GM12878 (cell line): ENCODE measurements around the gene ANXA9. TPM values are rescaled to one million over a fixed set of nuclear protein-coding genes. Genes with fewer than 3 reads are reported as not detected.

Experiments used
- ATAC-seq: fragments of 200-7000 bp; cut with Tn5 transposase; 3 replicates; pipeline ENCODE4 v1.9.1; 2020; ENCODE audit warnings: mild to moderate bottlenecking, moderate library complexity
- BruUV-seq: library from RNA; stranded (reverse); fragments of 400-500 nt; replicated peaks from 2 replicates; lab custom pipeline; 2021; lab: Mats Ljungman, UMichigan
- CTCF ChIA-PET: fragments of 300-600 bp; sonication (Branson Sonifier 250); formaldehyde crosslinking; extraction: SDS; loops from one replicate; lab custom pipeline; 2021; ENCODE audit warnings: inconsistent platforms; lab: Yijun Ruan, JAX
- POLR2A ChIA-PET: fragments of 350-600 bp; formaldehyde crosslinking; extraction: SDS; loops from one replicate; lab custom pipeline; 2021; ENCODE audit warnings: inconsistent platforms; lab: Charles Lee
- RAD21 ChIA-PET: fragments of 300-600 bp; sonication (Branson Sonifier 250); formaldehyde crosslinking; loops from one replicate; lab custom pipeline; 2023; ENCODE audit warnings: antibody characterized with exemption; ENCODE audit not compliant: unreplicated experiment; lab: Charles Lee
- SMC1A ChIA-PET: fragments of 300-600 bp; sonication (Branson Sonifier 250); formaldehyde crosslinking; loops from one replicate; lab custom pipeline; 2023; ENCODE audit not compliant: unreplicated experiment, uncharacterized antibody; lab: Charles Lee
- DNase-seq: peaks from one replicate; pipeline ENCODE4 v3.0.0-alpha.2; 2011; ENCODE audit warnings: low read depth, low spot score
- FAIRE-seq: peaks from 3 replicates; lab custom pipeline; 2011; peaks lifted over from hg19 to GRCh38; lab: Jason Lieb, UNC
- H2AFZ ChIP-seq: 2 replicates; pipeline ENCODE4 v1.6.0; 2011; ENCODE audit warnings: low read depth, low read length, control low read depth; ENCODE audit not compliant: control insufficient read depth
- H3K27ac ChIP-seq: 2 replicates; pipeline ENCODE4 v1.5.1; 2011; ENCODE audit warnings: control low read depth; ENCODE audit not compliant: control insufficient read depth, insufficient read depth
- H3K27me3 ChIP-seq, 2 experiments: replicated peaks in 1 of 2; 2 replicates each; pipeline versions ENCODE4 v1.6.0 to v1.6.1; 2011; ENCODE audit warnings: low read length in 1 of 2; ENCODE audit not compliant: control insufficient read depth in 2 of 2, insufficient read depth in 2 of 2
- H3K36me3 ChIP-seq, 2 experiments: 2 replicates each; pipeline ENCODE4 v1.5.1; 2011; ENCODE audit warnings: low read length in 1 of 2; ENCODE audit not compliant: control insufficient read depth in 2 of 2, insufficient read depth in 2 of 2
- H3K4me1 ChIP-seq: 2 replicates; pipeline ENCODE4 v1.6.1; 2011; ENCODE audit warnings: mild to moderate bottlenecking, low read length, moderate library complexity, mixed read lengths; ENCODE audit not compliant: control insufficient read depth, insufficient read depth
- H3K4me2 ChIP-seq: 2 replicates; pipeline ENCODE4 v1.6.0; 2011; ENCODE audit warnings: control low read depth; ENCODE audit not compliant: control insufficient read depth, insufficient read depth
- H3K4me3 ChIP-seq: fragments of 200-600 bp; sonication (generic); 2 replicates; pipeline ENCODE4 v1.5.1; 2016
- H3K79me2 ChIP-seq: 2 replicates; pipeline ENCODE4 v1.6.0; 2011; ENCODE audit warnings: low read length; ENCODE audit not compliant: control insufficient read depth, insufficient read depth
- H3K9ac ChIP-seq: 2 replicates; pipeline ENCODE4 v1.8.0; 2011; ENCODE audit warnings: low read length, control low read depth, mixed read lengths; ENCODE audit not compliant: control insufficient read depth, insufficient read depth
- H3K9me3 ChIP-seq: replicated peaks from 3 replicates; pipeline ENCODE4 v1.5.1; 2011; ENCODE audit warnings: mild to moderate bottlenecking, low read length; ENCODE audit not compliant: control insufficient read depth, insufficient read depth
- H4K20me1 ChIP-seq: 2 replicates; pipeline ENCODE4 v1.6.0; 2011; ENCODE audit not compliant: control insufficient read depth, insufficient read depth
- ATF3 ChIP-seq: IDR thresholded peaks from 2 replicates; pipeline ENCODE4 v1.6.1; 2011; ENCODE audit warnings: low read depth, mild to moderate bottlenecking, low read length, moderate library complexity, borderline replicate concordance; ENCODE audit errors: extremely low read depth
- BACH1 ChIP-seq: fragments of 450-650 bp; IDR thresholded peaks from 2 replicates; pipeline ENCODE4 v1.6.1; 2017; ENCODE audit warnings: mild to moderate bottlenecking, borderline replicate concordance
- BCL3 ChIP-seq: IDR thresholded peaks from 2 replicates; pipeline ENCODE4 v1.6.1; 2011; ENCODE audit warnings: borderline replicate concordance, low read depth, mild to moderate bottlenecking, moderate library complexity, low read length; ENCODE audit not compliant: insufficient read depth, poor library complexity, severe bottlenecking
- CBX3 ChIP-seq: fragments of 200-600 bp; sonication (generic); IDR thresholded peaks from 2 replicates; pipeline ENCODE4 v1.6.1; 2016; ENCODE audit warnings: low read depth, borderline replicate concordance
- CHD1 ChIP-seq: IDR thresholded peaks from 2 replicates; pipeline ENCODE4 v1.6.1; 2012; ENCODE audit warnings: low read depth, low read length, improper control_type of control experiment
- CTCF ChIP-seq, 3 experiments: IDR thresholded peaks in 2 of 3; conservative IDR thresholded peaks in 1 of 3; 2 replicates each; pipeline ENCODE4 v1.5.1; 2011; ENCODE audit warnings: low read depth in 3 of 3, low read length in 3 of 3, mild to moderate bottlenecking in 3 of 3, control low read depth in 2 of 3, moderate library complexity in 2 of 3, inconsistent platforms in 1 of 3, mixed read lengths in 1 of 3; ENCODE audit not compliant: control insufficient read depth in 2 of 3, insufficient read depth in 1 of 3; ENCODE audit errors: extremely low read depth in 1 of 3
- EED ChIP-seq: sonication (generic); IDR thresholded peaks from 2 replicates; pipeline ENCODE4 v1.6.1; 2016; ENCODE audit warnings: antibody characterized with exemption, low read depth
- IKZF2 ChIP-seq, 2 experiments: fragments of 450-650 bp; IDR thresholded peaks; 2 replicates each; pipeline ENCODE4 v1.6.1; 2017; ENCODE audit warnings: mild to moderate bottlenecking in 2 of 2, moderate library complexity in 2 of 2
- IRF3 ChIP-seq: fragments of 450-650 bp; IDR thresholded peaks from 2 replicates; pipeline ENCODE4 v1.6.1; 2014; ENCODE audit warnings: mild to moderate bottlenecking
- LARP7 ChIP-seq: fragments of 450-650 bp; IDR thresholded peaks from 2 replicates; pipeline ENCODE4 v1.6.1; 2017; ENCODE audit warnings: mild to moderate bottlenecking
- MYB ChIP-seq: fragments of 150-350 bp; IDR thresholded peaks from 2 replicates; pipeline ENCODE4 v1.6.1; 2014; ENCODE audit warnings: mild to moderate bottlenecking, low read depth, low read length, borderline replicate concordance
- POU2F2 ChIP-seq: IDR thresholded peaks from 3 replicates; pipeline ENCODE4 v1.6.1; 2011; ENCODE audit warnings: low read depth, mild to moderate bottlenecking, low read length, borderline replicate concordance
- RAD21 ChIP-seq: IDR thresholded peaks from 2 replicates; pipeline ENCODE4 v1.6.1; 2011; ENCODE audit warnings: mild to moderate bottlenecking, low read depth, low read length, moderate library complexity; ENCODE audit not compliant: insufficient read depth
- SREBF1 ChIP-seq: IDR thresholded peaks from 2 replicates; pipeline ENCODE4 v1.6.1; 2012; ENCODE audit warnings: mild to moderate bottlenecking, low read length
- STAT1 ChIP-seq: fragments of 450-650 bp; conservative IDR thresholded peaks from 2 replicates; pipeline ENCODE4 v1.6.1; 2014; ENCODE audit warnings: antibody characterized with exemption, mild to moderate bottlenecking
- ZBED1 ChIP-seq: IDR thresholded peaks from 2 replicates; pipeline ENCODE4 v1.6.1; 2016; ENCODE audit warnings: borderline replicate concordance
- ZNF24 ChIP-seq: fragments of 450-650 bp; IDR thresholded peaks from 2 replicates; pipeline ENCODE4 v1.6.1; 2017; ENCODE audit warnings: antibody characterized with exemption, mild to moderate bottlenecking
- ZZZ3 ChIP-seq: IDR thresholded peaks from 2 replicates; pipeline ENCODE4 v1.6.1; 2011; ENCODE audit warnings: low read depth; ENCODE audit not compliant: control insufficient read depth, insufficient read length
- WGBS: methylation state at CpG from one replicate; pipeline ENCODE4 v1.1.6; 2016; ENCODE audit warnings: low lambda C conversion rate; ENCODE audit not compliant: insufficient replicate concordance, insufficient coverage; ENCODE audit errors: missing lambda C conversion rate; 5-methylcytosine and 5-hydroxymethylcytosine counted together
- in situ Hi-C: fragments of 300-500 bp; cut with MboI; formaldehyde crosslinking; loops from 9 replicates; pipeline ENCODE4 v1.14.3; 2018; ENCODE audit warnings: mixed read lengths
- intact Hi-C: fragments of 100-400 bp; cut with micrococcal nuclease; formaldehyde crosslinking; loops from one replicate; pipeline ENCODE4 v1.14.2; 2022; ENCODE audit not compliant: unreplicated experiment
- polyA plus RNA-seq, 11 experiments: library from polyadenylated mRNA; depleted of rRNA in 4 of 11; unstranded in 6 of 11; stranded (reverse) in 5 of 11; fragments of >200 nt; fragmentation: Nextera tagmentation in 4 of 11; fragmentation: Illumina TruSeq in 1 of 11; extraction: Ambion mirVana in 4 of 11; extraction: Trizol in 1 of 11; gene quantifications; 1 replicate in 1 of 11; 2 replicates in 10 of 11; pipeline versions ENCODE4 v1.2.1 to v1.2.3, GENCODE V29; 2011 to 2016; ENCODE audit warnings: inconsistent platforms in 2 of 11, missing spikeins in 2 of 11, low read depth in 1 of 11
- total RNA-seq, 4 experiments: library from RNA; depleted of rRNA in 3 of 4; stranded (reverse); fragments of >200 nt in 3 of 4; fragmentation: Illumina TruSeq in 1 of 4; extraction: Trizol in 1 of 4; gene quantifications; 2 replicates each; pipeline versions ENCODE4 v1.2.1 to v1.2.3, GENCODE V29; 2013 to 2021

ANXA9 gene
- total and polyA plus RNA-seq, 10 of the 15 experiments (the other 5 are each of a cell fraction or from before 2014, with no cell fraction given), result 0.04 to 0.43 (median 0.18) TPM; not detected in 4

- Histone ChIP-seq H2AFZ (peak overlapping the region; percentile 68), H3K27ac (no peak overlapping the region), H3K4me1 (no peaks in the 10 kb centered on the region), H3K36me3 (no peaks in the 10 kb centered on the region), H3K27me3 (no peaks in the 10 kb centered on the region; a peak in 2 of 4 replicates), H3K9me3 (no peaks in the 10 kb centered on the region), H3K4me3 (no peak overlapping the region), H3K9ac (no peak overlapping the region), H3K4me2 (peak overlapping the region; percentile 75), H4K20me1 (no peaks in the 10 kb centered on the region), H3K79me2 (peaks cover 4% of the 10 kb centered on the region)
- no TSS peak for BruUV-seq
- SMC1A ChIA-PET, result interaction anchor here (0.9 kb wide), 2 partner anchors 27 to 57 kb away, joined by 3 read pairs; no protein-coding TSS in a partner anchor
- RAD21 ChIA-PET, result interaction anchor here (0.6 to 4.1 kb wide), 5 partner anchors 11 to 221 kb away, joined by 3 to 19 read pairs (median 3); partner anchors contain the start of gene MINDY1
- in situ Hi-C loops (no loop called here), intact Hi-C loops (loop anchor here (5.0 to 10.0 kb wide), 3 partner anchors 215 to 417 kb away; partner anchors contain the start of genes CTSS and ENSA)
- POLR2A ChIA-PET, result interaction anchor here (0.6 to 1.1 kb wide), 4 partner anchors 27 to 164 kb away, joined by 3 to 6 read pairs (median 4); partner anchors contain the start of gene MINDY1
- ATAC-seq (peak; percentile 78), FAIRE-seq (peak; percentile 96), DNase-seq (peak; percentile 40)
- CTCF ChIA-PET, result interaction anchor here (1.0 to 15.8 kb wide), 12 partner anchors 8 to 417 kb away, joined by 3 to 252 read pairs (median 4); partner anchors contain the start of gene MINDY1
- 4% methylated on average over 23 of the region's 23 CpGs for WGBS
- TF ChIP-seq BACH1 (no peak; the same call in 1 of the 2 replicates), POU2F2 (no peak; the same call in 2 of the 3 replicates), IRF3 (no peak), ZNF24 (no peak), CHD1 (no peak), EED (no peak), ZBED1 (no peak), SREBF1 (no peak), RAD21 (peak; percentile 79), ATF3 (peak; percentile 81), ZZZ3 (no peak), LARP7 (no peak), BCL3 (no peak), IKZF2 (IDR thresholded peaks at IDR 0.05) (peak in 1 of 2 experiments; percentile 22; a peak in 1 of 4 replicates), MYB (no peak), STAT1 (0 out of 2 replicates have a peak, but pooled peaks have one; percentile 64), CBX3 (no peak), CTCF (IDR thresholded peaks at IDR 0.05 in 2 of 3, conservative IDR thresholded peaks at IDR 0.05 in 1 of 3; ENCODE audit: control insufficient read depth in 2 of 3, extremely low read depth in 1 of 3, insufficient read depth in 1 of 3, low read depth in 3 of 3, low read length in 3 of 3) (peak; percentile 100; a peak in 5 of 6 replicates)
These were observed 2.7 kb upstream of the ANXA9 start for GRCh38 chr1:150979092-150980056.
